HEK293T (cell line): Measurements from ENCODE around the gene MAP3K1.

Experiments used
- BHLHE40 ChIP-seq: fragments of 450-650 bp; IDR thresholded peaks from 2 replicates; pipeline ENCODE4 v1.6.1; 2016; ENCODE audit warnings: mild to moderate bottlenecking, moderate library complexity, borderline replicate concordance
- ELF4 ChIP-seq: fragments of 450-650 bp; IDR thresholded peaks from 2 replicates; pipeline ENCODE4 v1.6.1; 2017; ENCODE audit warnings: antibody characterized with exemption
- FOXA1 ChIP-seq: fragments of 450-650 bp; IDR thresholded peaks from 2 replicates; pipeline ENCODE4 v1.6.1; 2016; ENCODE audit warnings: mild to moderate bottlenecking
- FOXK2 ChIP-seq: fragments of 450-650 bp; IDR thresholded peaks from 2 replicates; pipeline ENCODE4 v1.6.1; 2016; ENCODE audit warnings: mild to moderate bottlenecking
- FOXM1 ChIP-seq: fragments of 450-650 bp; IDR thresholded peaks from 2 replicates; pipeline ENCODE4 v1.6.1; 2017; ENCODE audit warnings: mild to moderate bottlenecking, borderline replicate concordance
- HDGF ChIP-seq: fragments of 450-650 bp; IDR thresholded peaks from 2 replicates; pipeline ENCODE4 v1.6.1; 2017; ENCODE audit warnings: antibody characterized with exemption, borderline replicate concordance
- LEF1 ChIP-seq: fragments of 450-650 bp; IDR thresholded peaks from 2 replicates; pipeline ENCODE4 v1.6.1; 2017; ENCODE audit warnings: mild to moderate bottlenecking, borderline replicate concordance
- NFRKB ChIP-seq: fragments of 450-650 bp; IDR thresholded peaks from 2 replicates; pipeline ENCODE4 v1.6.1; 2016; ENCODE audit warnings: mild to moderate bottlenecking, moderate library complexity
- PKNOX1 ChIP-seq: fragments of 450-650 bp; IDR thresholded peaks from 2 replicates; pipeline ENCODE4 v1.6.1; 2016
- SP1 ChIP-seq: fragments of 450-650 bp; IDR thresholded peaks from 2 replicates; pipeline ENCODE4 v1.6.1; 2017
- SUZ12 ChIP-seq: fragments of 450-650 bp; IDR thresholded peaks from 2 replicates; pipeline ENCODE4 v1.6.1; 2016; ENCODE audit warnings: mild to moderate bottlenecking
- TARDBP ChIP-seq: fragments of 450-650 bp; IDR thresholded peaks from 2 replicates; pipeline ENCODE4 v1.6.1; 2016
- ZNF384 ChIP-seq: fragments of 450-650 bp; IDR thresholded peaks from 2 replicates; pipeline ENCODE4 v1.6.1; 2016

GRCh38 chr5:56815658-56816545, 553 bp downstream of the MAP3K1 start:
- TF ChIP-seq BHLHE40 (no peak), SP1 (no peak), HDGF (no peak), FOXM1 (no peak), TARDBP (no peak), ELF4 (no peak), ZNF384 (no peak), FOXK2 (no peak), PKNOX1 (no peak), NFRKB (no peak), SUZ12 (no peak), FOXA1 (no peak), LEF1 (no peak)
